B cell (primary cell): ENCODE results near the gene SNAPIN. TPM values are rescaled to one million over a fixed set of nuclear protein-coding genes. Genes with fewer than 3 reads are reported as not detected.
A peak's percentile ranks its signal among the peaks of the same experiment; 100 is the strongest.

Experiments used
- ATAC-seq: fragments of 200-7000 bp; cut with Tn5 transposase; one replicate; pipeline ENCODE4 v1.10.0; 2021; ENCODE audit warnings: low read depth, mild to moderate bottlenecking, moderate number of reproducible peaks, moderate library complexity
- CTCF ChIA-PET: fragments of 350-600 bp; sonication (Branson Sonifier 250); formaldehyde crosslinking; loops from one replicate; lab custom pipeline; 2021; ENCODE audit warnings: antibody characterized with exemption, inconsistent platforms; lab: Charles Lee
- POLR2A ChIA-PET: fragments of 350-600 bp; sonication (Branson Sonifier 250); formaldehyde crosslinking; loops from one replicate; lab custom pipeline; 2021; ENCODE audit warnings: antibody characterized with exemption; lab: Charles Lee
- DNase-seq: peaks from one replicate; pipeline ENCODE4 v3.0.0; 2013
- H2AFZ ChIP-seq: 2 replicates; pipeline ENCODE4 v1.6.1; 2012; ENCODE audit warnings: mild to moderate bottlenecking, low read depth, low read length; ENCODE audit not compliant: insufficient read depth, poor library complexity, severe bottlenecking
- H3K27ac ChIP-seq, 2 donors: 1 replicate in 1 of 2; 2 replicates in 1 of 2; pipeline ENCODE4 v1.5.1; 2012 to 2013; ENCODE audit warnings: low read length in 2 of 2, mild to moderate bottlenecking in 2 of 2, moderate library complexity in 1 of 2
- H3K27me3 ChIP-seq, 4 experiments: fragments of 200-600 bp in 1 of 4; sonication (generic) in 1 of 4; replicated peaks in 1 of 4; 1 replicate in 2 of 4; 2 replicates in 2 of 4; pipeline versions ENCODE4 v1.6.1 to v1.7.0; 2013 to 2016; ENCODE audit warnings: low read length in 3 of 4, mild to moderate bottlenecking in 2 of 4, mixed read lengths in 1 of 4, moderate library complexity in 1 of 4; ENCODE audit not compliant: insufficient read depth in 4 of 4, control insufficient read depth in 3 of 4; ENCODE audit errors: control extremely low read depth in 1 of 4
- H3K36me3 ChIP-seq, 2 experiments: replicated peaks in 1 of 2; 1 replicate in 1 of 2; 2 replicates in 1 of 2; pipeline versions ENCODE4 v1.6.1 to v1.7.1; 2013; ENCODE audit warnings: low read length in 1 of 2; ENCODE audit not compliant: insufficient read depth in 2 of 2, control insufficient read depth in 1 of 2; ENCODE audit errors: control extremely low read depth in 1 of 2, extremely low read depth in 1 of 2
- H3K4me1 ChIP-seq, 2 donors: fragments of 200-600 bp in 1 of 2; sonication (generic) in 1 of 2; 1 replicate in 1 of 2; 2 replicates in 1 of 2; pipeline versions ENCODE4 v1.5.1 to v1.6.1; 2013 to 2017; ENCODE audit warnings: low read length in 2 of 2; ENCODE audit not compliant: control insufficient read depth in 2 of 2, insufficient read depth in 2 of 2
- H3K4me2 ChIP-seq: replicated peaks from 2 replicates; pipeline ENCODE3; 2012; ENCODE audit warnings: mild to moderate bottlenecking, low read depth, low read length; ENCODE audit not compliant: poor library complexity, severe bottlenecking
- H3K4me3 ChIP-seq, 5 experiments: fragments of 200-600 bp in 1 of 5; sonication (generic) in 1 of 5; 1 replicate in 3 of 5; 2 replicates in 2 of 5; pipeline versions ENCODE4 v1.5.1 to v1.7.0; 2011 to 2016; ENCODE audit warnings: low read length in 4 of 5, mild to moderate bottlenecking in 4 of 5, low read depth in 2 of 5, control low read depth in 1 of 5, moderate library complexity in 1 of 5; ENCODE audit not compliant: insufficient read depth in 1 of 5; ENCODE audit errors: control extremely low read depth in 1 of 5, extremely low read depth in 1 of 5
- H3K79me2 ChIP-seq: fragments of 200-600 bp; sonication (generic); one replicate; pipeline ENCODE4 v1.6.0; 2016; ENCODE audit warnings: low read length; ENCODE audit not compliant: control insufficient read depth, insufficient read depth
- H3K9ac ChIP-seq: fragments of 200-600 bp; sonication (generic); 2 replicates; pipeline ENCODE4 v1.6.1; 2017; ENCODE audit warnings: mild to moderate bottlenecking, low read length, moderate library complexity
- H3K9me3 ChIP-seq, 3 donors: one replicate each; pipeline versions ENCODE4 v1.6.1 to v1.7.1; 2013; ENCODE audit warnings: low read length in 2 of 3; ENCODE audit not compliant: control insufficient read depth in 2 of 3, insufficient read depth in 1 of 3; ENCODE audit errors: control extremely low read depth in 1 of 3
- H4K20me1 ChIP-seq: 2 replicates; pipeline ENCODE4 v1.6.0; 2012; ENCODE audit warnings: mild to moderate bottlenecking, low read length; ENCODE audit not compliant: insufficient read depth, control insufficient read depth, poor library complexity, severe bottlenecking
- H3K27ac Mint-ChIP-seq: one replicate; pipeline ENCODE4 v1.8.0; 2021; ENCODE audit warnings: mixed read lengths
- H3K27me3 Mint-ChIP-seq: one replicate; pipeline ENCODE4 v1.8.0; 2021; ENCODE audit warnings: mixed read lengths
- H3K4me1 Mint-ChIP-seq: one replicate; pipeline ENCODE4 v1.8.0; 2021; ENCODE audit warnings: mixed read lengths
- H3K4me3 Mint-ChIP-seq: one replicate; pipeline ENCODE4 v1.8.0; 2021; ENCODE audit warnings: mixed read lengths
- H3K9me3 Mint-ChIP-seq: one replicate; pipeline ENCODE4 v1.8.0; 2022; ENCODE audit warnings: mixed read lengths; ENCODE audit not compliant: insufficient read depth
- EZH2 ChIP-seq: IDR thresholded peaks from 2 replicates; pipeline ENCODE4 v1.6.1; 2012; ENCODE audit warnings: borderline replicate concordance, low read depth, mild to moderate bottlenecking, moderate library complexity, low read length; ENCODE audit not compliant: insufficient read depth, poor library complexity, severe bottlenecking
- whole genome bisulfite sequencing: methylation state at CpG from one replicate; pipeline ENCODE4 v1.1.5; 2013; ENCODE audit warnings: missing lambda C conversion rate; ENCODE audit not compliant: insufficient coverage; 5-methylcytosine and 5-hydroxymethylcytosine counted together
- intact Hi-C: fragments of 100-400 bp; cut with micrococcal nuclease; formaldehyde crosslinking; loops from one replicate; pipeline ENCODE4 v1.10.0; 2022
- polyA plus RNA-seq: library from polyadenylated mRNA; depleted of rRNA; stranded (reverse); fragments of >200 nt; gene quantifications from 2 replicates; pipeline ENCODE4 v1.2.3, GENCODE V29; 2012
- total RNA-seq, 2 donors: library from RNA; stranded (reverse); fragments of 120-200 nt in 1 of 2; gene quantifications; 1 replicate in 1 of 2; 2 replicates in 1 of 2; pipeline versions ENCODE4 v1.2.3 to v1.2.4, GENCODE V29; 2013 to 2022
- TF ChIP-seq, protein P1 (sequence below): fragments of 200-600 bp; IDR thresholded peaks from one replicate; pipeline ENCODE4 v1.8.0; 2022; ENCODE audit warnings: antibody characterized with exemption, mild to moderate bottlenecking

The SNAPIN gene
- total and polyA plus RNA-seq, 2 donors (not counting 1 experiment from before 2014, with no cell fraction given) = 22.7 to 37.6 TPM

DNA sequence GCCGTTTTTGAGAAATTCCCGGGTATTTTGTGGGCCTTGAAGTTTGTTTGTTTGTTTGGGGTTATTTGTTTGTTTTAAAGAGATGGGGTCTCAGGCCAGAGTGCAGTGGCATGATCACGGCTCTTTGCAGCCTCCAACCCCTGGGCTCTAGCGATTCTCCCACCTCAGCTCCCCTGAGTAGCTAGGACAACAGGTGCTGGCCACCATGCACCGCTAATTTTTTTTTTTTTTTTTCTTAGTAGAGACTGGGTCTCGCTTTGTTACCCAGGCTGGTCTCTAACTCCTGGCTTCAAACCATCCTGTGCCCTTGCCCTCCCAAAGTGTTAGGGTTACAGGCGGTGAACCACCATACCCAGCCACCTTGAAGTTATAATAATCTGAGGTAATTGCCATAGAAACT is 22.6 kb upstream of the SNAPIN start:
- H3K27me3 Mint-ChIP-seq = no peaks in the 10 kb centered on the region
- peak overlapping the region; percentile 72 for H3K4me3 Mint-ChIP-seq
- no peak overlapping the region for H3K9ac ChIP-seq
- peak overlapping the region in 1 of 2 donors; percentile 0 for H3K27ac ChIP-seq
- peaks cover 27 to 50% of the 10 kb centered on the region in 2 experiments for H3K36me3 ChIP-seq
- H3K79me2 ChIP-seq = peaks cover 65% of the 10 kb centered on the region
- H3K4me2 ChIP-seq = peak overlapping the region; percentile 76
- WGBS = 90% methylated on average over 3 of the region's 7 CpGs
- peaks cover 39% of the 10 kb centered on the region for H3K4me1 Mint-ChIP-seq
- H2AFZ ChIP-seq = no peak overlapping the region
- ATAC-seq (no peak), DNase-seq (no peak)
- H3K27me3 ChIP-seq = no peaks in the 10 kb centered on the region
- H3K4me3 ChIP-seq = no peak overlapping the region
- TF ChIP-seq EZH2 = no peak
- TF ChIP-seq, protein P1, sequence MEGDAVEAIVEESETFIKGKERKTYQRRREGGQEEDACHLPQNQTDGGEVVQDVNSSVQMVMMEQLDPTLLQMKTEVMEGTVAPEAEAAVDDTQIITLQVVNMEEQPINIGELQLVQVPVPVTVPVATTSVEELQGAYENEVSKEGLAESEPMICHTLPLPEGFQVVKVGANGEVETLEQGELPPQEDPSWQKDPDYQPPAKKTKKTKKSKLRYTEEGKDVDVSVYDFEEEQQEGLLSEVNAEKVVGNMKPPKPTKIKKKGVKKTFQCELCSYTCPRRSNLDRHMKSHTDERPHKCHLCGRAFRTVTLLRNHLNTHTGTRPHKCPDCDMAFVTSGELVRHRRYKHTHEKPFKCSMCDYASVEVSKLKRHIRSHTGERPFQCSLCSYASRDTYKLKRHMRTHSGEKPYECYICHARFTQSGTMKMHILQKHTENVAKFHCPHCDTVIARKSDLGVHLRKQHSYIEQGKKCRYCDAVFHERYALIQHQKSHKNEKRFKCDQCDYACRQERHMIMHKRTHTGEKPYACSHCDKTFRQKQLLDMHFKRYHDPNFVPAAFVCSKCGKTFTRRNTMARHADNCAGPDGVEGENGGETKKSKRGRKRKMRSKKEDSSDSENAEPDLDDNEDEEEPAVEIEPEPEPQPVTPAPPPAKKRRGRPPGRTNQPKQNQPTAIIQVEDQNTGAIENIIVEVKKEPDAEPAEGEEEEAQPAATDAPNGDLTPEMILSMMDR = no peak
- POLR2A ChIA-PET = interaction anchor here (0.6 kb wide), 1 partner anchor 1623 kb away, joined by 3 read pairs; no protein-coding TSS in a partner anchor
- peaks cover 0 to 7% (median 0%) of the 10 kb centered on the region in 3 donors for H3K9me3 ChIP-seq
- no peaks in the 10 kb centered on the region for H3K9me3 Mint-ChIP-seq
- peak overlapping the region; percentile 50 for H3K27ac Mint-ChIP-seq
- H3K4me1 ChIP-seq = peaks cover 9 to 24% of the 10 kb centered on the region in 2 donors
- peaks cover 18% of the 10 kb centered on the region for H4K20me1 ChIP-seq
- CTCF ChIA-PET = interaction anchor here (3.3 kb wide), 1 partner anchor 65 kb away, joined by 32 read pairs; no protein-coding TSS in a partner anchor
- intact Hi-C loops = loop anchor here (10.0 kb wide), 1 partner anchor 101 kb away; the partner anchor contains the start of gene S100A6

GRCh38 chr1:153636312-153636711 is 22.2 kb upstream of the SNAPIN start:
- Mint-ChIP-seq H3K27ac (no peak overlapping the region), H3K9me3 (no peaks in the 10 kb centered on the region), H3K4me3 (peak overlapping the region; percentile 19), H3K27me3 (no peaks in the 10 kb centered on the region), H3K4me1 (peaks cover 44% of the 10 kb centered on the region)
- no peak overlapping the region for H2AFZ ChIP-seq
- H3K4me1 ChIP-seq = peaks cover 9 to 24% of the 10 kb centered on the region in 2 donors
- peaks cover 18% of the 10 kb centered on the region for H4K20me1 ChIP-seq
- H3K9me3 ChIP-seq = peaks cover 0 to 7% (median 0%) of the 10 kb centered on the region in 3 donors
- WGBS = 100% methylated on average over 9 of the region's 9 CpGs
- no peak overlapping the region for H3K4me2 ChIP-seq
- peaks cover 70% of the 10 kb centered on the region for H3K79me2 ChIP-seq
- TF ChIP-seq, protein P1 = no peak
- TF ChIP-seq EZH2 = no peak
- DNase-seq (no peak), ATAC-seq (no peak)
- H3K27ac ChIP-seq = no peak overlapping the region
- no peak overlapping the region for H3K4me3 ChIP-seq
- ChIA-PET CTCF (interaction anchor here (0.6 to 1.0 kb wide), 2 partner anchors 10 to 64 kb away, joined by 3 to 4 read pairs; no protein-coding TSS in a partner anchor), POLR2A (no interaction called here)
- H3K9ac ChIP-seq = no peak overlapping the region
- peaks cover 31 to 54% of the 10 kb centered on the region in 2 experiments for H3K36me3 ChIP-seq
- intact Hi-C loops = loop anchor here (10.0 kb wide), 1 partner anchor 102 kb away; the partner anchor contains the start of gene S100A6
- no peaks in the 10 kb centered on the region for H3K27me3 ChIP-seq
